ENCODE measurements around the gene ZBED2. TPM values are rescaled to one million over a fixed set of nuclear protein-coding genes. Genes with fewer than 3 reads are reported as not detected.

The ZBED2 gene
- total and polyA plus RNA-seq, 2 of the 13 experiments (the other 11 are each of a cell fraction or from before 2014, with no cell fraction given): 0.04 TPM; not detected in 1

DNA sequence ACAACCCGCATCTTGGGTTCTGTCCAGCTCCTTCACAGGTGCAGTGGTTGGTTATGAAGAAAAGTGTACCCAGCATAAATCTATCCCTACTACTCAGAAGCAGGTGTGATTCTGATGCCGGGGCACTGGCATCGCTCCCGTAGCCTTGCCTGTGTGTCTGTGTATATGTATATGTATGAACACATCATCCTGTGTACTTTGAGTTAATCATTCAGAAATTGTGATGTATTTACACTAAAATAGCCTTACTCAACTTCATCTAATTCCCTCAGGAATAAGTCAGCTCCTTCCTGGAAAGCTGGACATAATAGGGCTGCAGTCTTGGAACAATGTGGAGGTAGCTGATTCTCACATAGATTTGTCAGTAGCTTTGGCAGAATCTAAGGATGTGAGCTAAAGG is 6.7 kb upstream of the ZBED2 start:
- H3K27ac ChIP-seq (ENCODE audit: extremely low read length, insufficient read depth, low read length): no peak overlapping the region
- in situ Hi-C loops (cut with HindIII; ENCODE audit: extremely low pct_ligation_motif_present, low pct_unique_long_range_greater_than_20kb): no loop called here
- POLR2A ChIA-PET: no interaction called here
- no peaks in the 10 kb centered on the region for H3K79me2 ChIP-seq (ENCODE audit: insufficient read depth, low read length)
- intact Hi-C loops (cut with micrococcal nuclease; ENCODE audit: unreplicated experiment): no loop called here
- H3K4me2 ChIP-seq (ENCODE audit: low read depth, low read length): no peak overlapping the region
- BruUV-seq (replicated peaks): no TSS peak
- no peaks in the 10 kb centered on the region for H3K4me1 ChIP-seq (ENCODE audit: insufficient read depth, low read length)
- CTCF ChIA-PET (ENCODE audit: low intra/inter-chr PET ratio, low total read pairs): no interaction called here
- TF ChIP-seq ZNF773 (CRISPR knock-in tag; IDR thresholded peaks at IDR 0.05; ENCODE audit: borderline replicate concordance) (no peak), ZNF143 (CRISPR knock-in tag; IDR thresholded peaks at IDR 0.05) (no peak), ZNF598 (CRISPR knock-in tag; IDR thresholded peaks at IDR 0.05; ENCODE audit: borderline replicate concordance) (no peak)
- ATAC-seq (no peak), FAIRE-seq (no peak), DNase-seq (ENCODE audit: low spot score) (no peak)
- WGBS (ENCODE audit: low lambda C conversion rate): 9% methylated on average over 4 of the region's 4 CpGs
- no peak overlapping the region for H3K4me3 ChIP-seq (replicated peaks in 1 of 3; ENCODE audit: insufficient read depth in 1 of 3, low read depth in 2 of 3, low read length in 3 of 3)
- H3K9me3 ChIP-seq (ENCODE audit: low read length): no peaks in the 10 kb centered on the region
- H3K36me3 ChIP-seq (replicated peaks in 1 of 2; ENCODE audit: control insufficient read depth in 1 of 2, insufficient read depth in 2 of 2, low read length in 2 of 2): no peaks in the 10 kb centered on the region
- no peaks in the 10 kb centered on the region; a peak in 1 of 5 replicates for H3K27me3 ChIP-seq (ENCODE audit: control insufficient read depth in 1 of 2, insufficient read depth in 2 of 2, low read length in 2 of 2)
- no peak overlapping the region for H3K9ac ChIP-seq (ENCODE audit: insufficient read depth, low read depth, low read length)
- no peak overlapping the region for H2AFZ ChIP-seq (ENCODE audit: low read length)
- no peaks in the 10 kb centered on the region for H4K20me1 ChIP-seq (ENCODE audit: insufficient read depth, low read length)

DNA sequence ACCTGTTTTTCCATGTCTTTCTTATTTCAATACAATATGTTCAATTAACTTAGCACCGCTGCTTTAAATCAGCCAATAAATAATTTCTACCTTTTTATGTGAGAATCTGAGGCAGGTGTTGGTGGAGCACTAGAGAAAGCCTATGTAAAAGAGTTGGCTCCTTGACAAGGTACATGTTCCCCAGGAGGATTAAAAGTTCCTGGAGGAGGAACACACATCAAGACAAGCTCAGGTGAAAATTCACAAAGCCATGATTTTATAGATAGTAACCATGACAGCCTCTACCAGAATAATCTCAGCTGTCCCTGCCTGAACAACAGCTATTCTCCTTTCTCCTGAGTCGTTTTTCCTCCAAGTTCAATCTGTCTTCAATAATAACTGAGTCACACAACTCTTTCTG is 3.4 kb upstream of the ZBED2 start:
- TF ChIP-seq ZSCAN22 (CRISPR knock-in tag; IDR thresholded peaks at IDR 0.05): no peak
- TF ChIP-seq ZNF432 (CRISPR knock-in tag; IDR thresholded peaks at IDR 0.05; ENCODE audit: borderline replicate concordance): no peak
- no peak for TF ChIP-seq TCF12 (IDR thresholded peaks at IDR 0.05)
- no peak for TF ChIP-seq TCF12 (CRISPR knock-in tag; IDR thresholded peaks at IDR 0.05)
- no peak for TF ChIP-seq NBN (conservative IDR thresholded peaks at IDR 0.05)
- TF ChIP-seq KAT7 (CRISPR knock-in tag; IDR thresholded peaks at IDR 0.05; ENCODE audit: borderline replicate concordance): no peak
- TF ChIP-seq, protein P1, sequence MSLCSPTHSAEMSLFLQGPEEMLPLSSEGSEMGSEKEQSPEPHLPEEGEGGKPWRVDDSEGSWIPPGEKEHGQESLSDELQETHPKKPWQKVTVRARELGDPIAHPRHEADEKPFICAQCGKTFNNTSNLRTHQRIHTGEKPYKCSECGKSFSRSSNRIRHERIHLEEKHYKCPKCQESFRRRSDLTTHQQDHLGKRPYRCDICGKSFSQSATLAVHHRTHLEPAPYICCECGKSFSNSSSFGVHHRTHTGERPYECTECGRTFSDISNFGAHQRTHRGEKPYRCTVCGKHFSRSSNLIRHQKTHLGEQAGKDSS (CRISPR knock-in tag; IDR thresholded peaks at IDR 0.05; ENCODE audit: borderline replicate concordance, low read depth): no peak
- Histone ChIP-seq H3K4me1 (ENCODE audit: insufficient read depth, low read length) (no peaks in the 10 kb centered on the region), H3K4me2 (ENCODE audit: low read depth, low read length) (no peak overlapping the region), H3K9me3 (ENCODE audit: low read length) (no peaks in the 10 kb centered on the region), H3K27me3 (ENCODE audit: control insufficient read depth in 1 of 2, insufficient read depth in 2 of 2, low read length in 2 of 2) (no peaks in the 10 kb centered on the region; a peak in 1 of 5 replicates), H3K9ac (ENCODE audit: insufficient read depth, low read depth, low read length) (no peak overlapping the region), H3K36me3 (replicated peaks in 1 of 2; ENCODE audit: control insufficient read depth in 1 of 2, insufficient read depth in 2 of 2, low read length in 2 of 2) (no peaks in the 10 kb centered on the region), H2AFZ (ENCODE audit: low read length) (no peak overlapping the region), H3K4me3 (replicated peaks in 1 of 3; ENCODE audit: insufficient read depth in 1 of 3, low read depth in 2 of 3, low read length in 3 of 3) (no peak overlapping the region), H3K79me2 (ENCODE audit: insufficient read depth, low read length) (no peaks in the 10 kb centered on the region), H4K20me1 (ENCODE audit: insufficient read depth, low read length) (no peaks in the 10 kb centered on the region), H3K27ac (ENCODE audit: extremely low read length, insufficient read depth, low read length) (no peak overlapping the region)
- intact Hi-C loops (cut with micrococcal nuclease; ENCODE audit: unreplicated experiment): no loop called here
- CTCF ChIA-PET (ENCODE audit: low intra/inter-chr PET ratio, low total read pairs): no interaction called here
- FAIRE-seq (no peak), ATAC-seq (no peak), DNase-seq (ENCODE audit: low spot score) (no peak)
- in situ Hi-C loops (cut with HindIII; ENCODE audit: extremely low pct_ligation_motif_present, low pct_unique_long_range_greater_than_20kb): no loop called here
- no TSS peak for BruUV-seq (replicated peaks)
- POLR2A ChIA-PET: no interaction called here
- 7% methylated on average over 2 of the region's 2 CpGs for WGBS (ENCODE audit: low lambda C conversion rate)
